ENCODE data around the gene ZNF629. TPM values are rescaled to one million over a fixed set of nuclear protein-coding genes. Genes with fewer than 3 reads are reported as not detected.
A peak's percentile ranks its signal among the peaks of the same experiment; 100 is the strongest.

Gene ZNF629
- polyA plus RNA-seq, 1 of the 3 experiments (the other 2 are of a cell fraction), result 4.7 TPM

DNA sequence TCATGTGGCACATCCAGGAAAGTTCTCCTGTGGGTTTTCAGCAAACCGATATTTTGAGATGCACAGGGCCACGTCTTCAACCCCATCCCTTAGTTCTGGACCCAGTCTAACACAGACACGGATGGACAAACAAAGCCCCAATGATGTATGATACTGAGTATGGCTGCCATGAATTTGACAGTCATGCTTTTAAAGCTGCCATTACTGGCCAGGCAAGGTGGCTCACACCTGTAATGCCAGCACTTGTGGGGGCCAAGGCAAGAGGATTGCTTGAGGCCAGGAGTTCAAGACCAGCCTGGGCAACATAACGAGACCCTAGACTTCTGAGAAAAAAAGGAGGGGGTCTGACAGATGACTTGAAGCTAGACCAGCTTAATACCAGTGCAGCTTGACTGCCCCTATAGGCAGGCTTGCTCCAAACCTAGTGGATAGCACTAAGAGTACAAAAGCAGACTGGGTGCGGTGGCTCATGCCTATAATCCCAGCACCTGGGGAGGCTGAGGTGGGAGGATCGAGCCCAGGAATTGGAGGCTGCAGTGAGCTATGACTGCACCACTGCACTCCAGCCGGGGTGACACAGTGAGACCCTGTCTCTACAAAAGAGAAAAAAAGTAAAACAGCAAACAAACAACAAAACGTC is 10.8 kb upstream of the ZNF629 start:
- Histone ChIP-seq H2AFZ (ENCODE audit: low read depth) (no peak overlapping the region), H3K9me3 (no peaks in the 10 kb centered on the region), H3K27ac (ENCODE audit: low read depth in 2 of 2, low read length in 1 of 2) (no peak overlapping the region), H3K4me2 (no peak overlapping the region), H3K9me2 (no peaks in the 10 kb centered on the region), H3K36me3 (replicated peaks in 1 of 2; ENCODE audit: control insufficient read depth in 1 of 2, insufficient read depth in 2 of 2, low read length in 1 of 2) (no peaks in the 10 kb centered on the region), H3K27me3 (ENCODE audit: insufficient read depth) (no peaks in the 10 kb centered on the region), H4K20me1 (ENCODE audit: insufficient read depth) (no peaks in the 10 kb centered on the region), H3K79me2 (ENCODE audit: insufficient read depth) (no peaks in the 10 kb centered on the region), H3F3A (replicated peaks; ENCODE audit: insufficient read depth) (no peaks in the 10 kb centered on the region), H3K4me1 (ENCODE audit: control insufficient read depth in 1 of 2, insufficient read depth in 2 of 2, low read depth in 1 of 2, low read length in 1 of 2) (no peaks in the 10 kb centered on the region), H3K4me3 (ENCODE audit: low read depth in 2 of 2, low read length in 1 of 2) (no peak overlapping the region), H3K9ac (no peak overlapping the region)
- POLR2A ChIA-PET, result interaction anchor here (0.6 kb wide), 1 partner anchor 158 kb away, joined by 3 read pairs; no protein-coding TSS in a partner anchor
- DNase-seq, result no peak
- CTCF ChIA-PET, result interaction anchor here (1.2 to 2.1 kb wide), 2 partner anchors 24 to 77 kb away, joined by 3 to 4 read pairs; no protein-coding TSS in a partner anchor
- 65% methylated on average over 8 of the region's 8 CpGs for WGBS (ENCODE audit: low lambda C conversion rate)
- TF ChIP-seq, protein P1, sequence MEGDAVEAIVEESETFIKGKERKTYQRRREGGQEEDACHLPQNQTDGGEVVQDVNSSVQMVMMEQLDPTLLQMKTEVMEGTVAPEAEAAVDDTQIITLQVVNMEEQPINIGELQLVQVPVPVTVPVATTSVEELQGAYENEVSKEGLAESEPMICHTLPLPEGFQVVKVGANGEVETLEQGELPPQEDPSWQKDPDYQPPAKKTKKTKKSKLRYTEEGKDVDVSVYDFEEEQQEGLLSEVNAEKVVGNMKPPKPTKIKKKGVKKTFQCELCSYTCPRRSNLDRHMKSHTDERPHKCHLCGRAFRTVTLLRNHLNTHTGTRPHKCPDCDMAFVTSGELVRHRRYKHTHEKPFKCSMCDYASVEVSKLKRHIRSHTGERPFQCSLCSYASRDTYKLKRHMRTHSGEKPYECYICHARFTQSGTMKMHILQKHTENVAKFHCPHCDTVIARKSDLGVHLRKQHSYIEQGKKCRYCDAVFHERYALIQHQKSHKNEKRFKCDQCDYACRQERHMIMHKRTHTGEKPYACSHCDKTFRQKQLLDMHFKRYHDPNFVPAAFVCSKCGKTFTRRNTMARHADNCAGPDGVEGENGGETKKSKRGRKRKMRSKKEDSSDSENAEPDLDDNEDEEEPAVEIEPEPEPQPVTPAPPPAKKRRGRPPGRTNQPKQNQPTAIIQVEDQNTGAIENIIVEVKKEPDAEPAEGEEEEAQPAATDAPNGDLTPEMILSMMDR (IDR thresholded peaks at IDR 0.05), result peak; percentile 17; the same call in 1 of the 2 replicates
- TF ChIP-seq MEF2A (IDR thresholded peaks at IDR 0.05; ENCODE audit: borderline replicate concordance, low read depth), result no peak
- no peak for TF ChIP-seq RFX5 (IDR thresholded peaks at IDR 0.05; ENCODE audit: low read length)
- no peak for TF ChIP-seq RAD21 (IDR thresholded peaks at IDR 0.05; ENCODE audit: low read length)

GRCh38 chr16:30794634-30795033 is 7.6 kb upstream of the ZNF629 start:
- Histone ChIP-seq H3K4me2 (no peak overlapping the region), H3K36me3 (replicated peaks in 1 of 2; ENCODE audit: control insufficient read depth in 1 of 2, insufficient read depth in 2 of 2, low read length in 1 of 2) (no peaks in the 10 kb centered on the region), H3F3A (replicated peaks; ENCODE audit: insufficient read depth) (no peaks in the 10 kb centered on the region), H3K27me3 (ENCODE audit: insufficient read depth) (no peaks in the 10 kb centered on the region), H3K27ac (ENCODE audit: low read depth in 2 of 2, low read length in 1 of 2) (no peak overlapping the region), H3K4me1 (ENCODE audit: control insufficient read depth in 1 of 2, insufficient read depth in 2 of 2, low read depth in 1 of 2, low read length in 1 of 2) (no peaks in the 10 kb centered on the region), H3K4me3 (ENCODE audit: low read depth in 2 of 2, low read length in 1 of 2) (no peak overlapping the region), H3K9me3 (no peaks in the 10 kb centered on the region), H3K79me2 (ENCODE audit: insufficient read depth) (no peaks in the 10 kb centered on the region), H3K9me2 (no peaks in the 10 kb centered on the region), H4K20me1 (ENCODE audit: insufficient read depth) (no peaks in the 10 kb centered on the region), H3K9ac (no peak overlapping the region), H2AFZ (ENCODE audit: low read depth) (no peak overlapping the region)
- WGBS (ENCODE audit: low lambda C conversion rate), result 95% methylated on average over 3 of the region's 3 CpGs
- no peak for DNase-seq
- POLR2A ChIA-PET, result no interaction called here
- CTCF ChIA-PET, result interaction anchor here (3.7 kb wide), 1 partner anchor 19 kb away, joined by 12 read pairs; no protein-coding TSS in a partner anchor
- TF ChIP-seq ELF1 (IDR thresholded peaks at IDR 0.05), result no peak
- TF ChIP-seq, protein P2, sequence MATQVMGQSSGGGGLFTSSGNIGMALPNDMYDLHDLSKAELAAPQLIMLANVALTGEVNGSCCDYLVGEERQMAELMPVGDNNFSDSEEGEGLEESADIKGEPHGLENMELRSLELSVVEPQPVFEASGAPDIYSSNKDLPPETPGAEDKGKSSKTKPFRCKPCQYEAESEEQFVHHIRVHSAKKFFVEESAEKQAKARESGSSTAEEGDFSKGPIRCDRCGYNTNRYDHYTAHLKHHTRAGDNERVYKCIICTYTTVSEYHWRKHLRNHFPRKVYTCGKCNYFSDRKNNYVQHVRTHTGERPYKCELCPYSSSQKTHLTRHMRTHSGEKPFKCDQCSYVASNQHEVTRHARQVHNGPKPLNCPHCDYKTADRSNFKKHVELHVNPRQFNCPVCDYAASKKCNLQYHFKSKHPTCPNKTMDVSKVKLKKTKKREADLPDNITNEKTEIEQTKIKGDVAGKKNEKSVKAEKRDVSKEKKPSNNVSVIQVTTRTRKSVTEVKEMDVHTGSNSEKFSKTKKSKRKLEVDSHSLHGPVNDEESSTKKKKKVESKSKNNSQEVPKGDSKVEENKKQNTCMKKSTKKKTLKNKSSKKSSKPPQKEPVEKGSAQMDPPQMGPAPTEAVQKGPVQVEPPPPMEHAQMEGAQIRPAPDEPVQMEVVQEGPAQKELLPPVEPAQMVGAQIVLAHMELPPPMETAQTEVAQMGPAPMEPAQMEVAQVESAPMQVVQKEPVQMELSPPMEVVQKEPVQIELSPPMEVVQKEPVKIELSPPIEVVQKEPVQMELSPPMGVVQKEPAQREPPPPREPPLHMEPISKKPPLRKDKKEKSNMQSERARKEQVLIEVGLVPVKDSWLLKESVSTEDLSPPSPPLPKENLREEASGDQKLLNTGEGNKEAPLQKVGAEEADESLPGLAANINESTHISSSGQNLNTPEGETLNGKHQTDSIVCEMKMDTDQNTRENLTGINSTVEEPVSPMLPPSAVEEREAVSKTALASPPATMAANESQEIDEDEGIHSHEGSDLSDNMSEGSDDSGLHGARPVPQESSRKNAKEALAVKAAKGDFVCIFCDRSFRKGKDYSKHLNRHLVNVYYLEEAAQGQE (IDR thresholded peaks at IDR 0.05; ENCODE audit: low read depth, low read length), result no peak
- TF ChIP-seq, protein P3, sequence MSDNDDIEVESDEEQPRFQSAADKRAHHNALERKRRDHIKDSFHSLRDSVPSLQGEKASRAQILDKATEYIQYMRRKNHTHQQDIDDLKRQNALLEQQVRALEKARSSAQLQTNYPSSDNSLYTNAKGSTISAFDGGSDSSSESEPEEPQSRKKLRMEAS (IDR thresholded peaks at IDR 0.05; ENCODE audit: low read depth), result no peak
- no peak for TF ChIP-seq JUND (IDR thresholded peaks at IDR 0.05)
- TF ChIP-seq, protein P1 (IDR thresholded peaks at IDR 0.05), result no peak
- TF ChIP-seq RAD21 (IDR thresholded peaks at IDR 0.05; ENCODE audit: low read length), result no peak
- no peak for TF ChIP-seq FOXJ3 (CRISPR knock-in tag; IDR thresholded peaks at IDR 0.05)
- no peak for TF ChIP-seq TCF12 (IDR thresholded peaks at IDR 0.05)
- TF ChIP-seq USF1 (IDR thresholded peaks at IDR 0.05; ENCODE audit: borderline replicate concordance, low read depth), result no peak
- TF ChIP-seq FOSL2 (IDR thresholded peaks at IDR 0.05; ENCODE audit: borderline replicate concordance, low read depth), result no peak
- no peak for TF ChIP-seq RXRA (IDR thresholded peaks at IDR 0.05; ENCODE audit: borderline replicate concordance, low read depth)
- TF ChIP-seq MXI1 (IDR thresholded peaks at IDR 0.05; ENCODE audit: low read depth, low read length), result no peak
- TF ChIP-seq TEAD4 (IDR thresholded peaks at IDR 0.05; ENCODE audit: borderline replicate concordance, insufficient read depth), result no peak
- no peak for TF ChIP-seq SIN3A (IDR thresholded peaks at IDR 0.05; ENCODE audit: borderline replicate concordance, low read depth, low read length)
- no peak for TF ChIP-seq EZH2phosphoT487 (IDR thresholded peaks at IDR 0.05; ENCODE audit: borderline replicate concordance, low read depth)
- TF ChIP-seq TAF1 (IDR thresholded peaks at IDR 0.05; ENCODE audit: borderline replicate concordance, low read depth, low read length), result no peak

Data from SK-N-SH (cell line).